NOMO-1 (cell line): ENCODE measurements around the gene MIOX.
A peak's percentile ranks its signal among the peaks of the same experiment; 100 is the strongest.

Experiments
- DNase-seq, 2 experiments: peaks; one replicate each; lab custom pipeline; 2025; ENCODE audit not compliant: unreplicated experiment in 2 of 2; lab: John Stamatoyannopoulos, UW

The MIOX gene

DNA sequence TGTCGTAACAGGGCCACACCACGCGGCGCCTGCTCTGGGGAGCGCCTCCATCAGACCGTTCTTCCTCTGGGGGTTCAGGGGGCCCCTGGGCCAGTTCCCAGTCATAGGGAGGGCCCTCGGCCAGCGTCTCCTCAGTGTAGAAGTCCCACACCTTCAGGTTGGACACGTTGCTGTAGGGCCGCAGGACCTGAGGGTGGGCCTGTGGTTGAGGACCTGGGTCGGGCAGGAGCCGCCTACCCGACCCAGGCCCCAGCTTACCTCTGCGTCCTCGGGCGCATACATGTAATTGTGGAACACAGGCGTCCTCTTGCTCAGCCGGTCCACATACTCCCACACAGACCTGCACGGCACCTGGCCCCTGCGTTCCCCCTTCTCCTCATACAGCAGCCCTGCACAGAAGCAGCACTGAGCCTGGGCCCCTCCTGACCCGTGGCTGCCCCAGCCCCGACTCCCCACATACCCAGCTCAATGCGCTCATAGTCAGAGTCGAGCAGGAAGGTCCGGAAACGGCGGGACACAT, 32.0 kb upstream of the MIOX start:
- DNase-seq = no peak

DNA sequence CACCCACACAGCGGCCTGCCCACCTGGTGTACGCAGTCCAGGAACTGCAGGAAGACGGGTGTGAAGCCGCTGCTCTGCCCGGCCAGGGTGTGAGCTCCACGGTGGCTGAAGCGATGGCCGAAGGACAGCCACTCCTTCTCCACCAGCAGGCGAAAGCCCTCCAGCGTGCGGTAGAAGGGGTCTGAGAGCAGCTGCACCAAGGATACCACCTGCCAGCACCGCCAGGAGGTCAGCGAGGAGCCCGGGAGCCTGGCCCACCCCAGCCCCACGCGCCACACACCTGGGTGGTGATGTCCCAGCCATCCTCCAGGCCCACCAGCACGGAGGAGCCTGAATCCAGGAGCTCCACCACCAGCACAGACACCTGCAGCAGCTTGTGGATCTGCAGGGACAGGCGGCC, 31.5 kb upstream of the MIOX start:
- DNase-seq = no peak

GRCh38 chr22:50456026-50456425, 30.6 kb upstream of the MIOX start:
- no peak for DNase-seq

DNA sequence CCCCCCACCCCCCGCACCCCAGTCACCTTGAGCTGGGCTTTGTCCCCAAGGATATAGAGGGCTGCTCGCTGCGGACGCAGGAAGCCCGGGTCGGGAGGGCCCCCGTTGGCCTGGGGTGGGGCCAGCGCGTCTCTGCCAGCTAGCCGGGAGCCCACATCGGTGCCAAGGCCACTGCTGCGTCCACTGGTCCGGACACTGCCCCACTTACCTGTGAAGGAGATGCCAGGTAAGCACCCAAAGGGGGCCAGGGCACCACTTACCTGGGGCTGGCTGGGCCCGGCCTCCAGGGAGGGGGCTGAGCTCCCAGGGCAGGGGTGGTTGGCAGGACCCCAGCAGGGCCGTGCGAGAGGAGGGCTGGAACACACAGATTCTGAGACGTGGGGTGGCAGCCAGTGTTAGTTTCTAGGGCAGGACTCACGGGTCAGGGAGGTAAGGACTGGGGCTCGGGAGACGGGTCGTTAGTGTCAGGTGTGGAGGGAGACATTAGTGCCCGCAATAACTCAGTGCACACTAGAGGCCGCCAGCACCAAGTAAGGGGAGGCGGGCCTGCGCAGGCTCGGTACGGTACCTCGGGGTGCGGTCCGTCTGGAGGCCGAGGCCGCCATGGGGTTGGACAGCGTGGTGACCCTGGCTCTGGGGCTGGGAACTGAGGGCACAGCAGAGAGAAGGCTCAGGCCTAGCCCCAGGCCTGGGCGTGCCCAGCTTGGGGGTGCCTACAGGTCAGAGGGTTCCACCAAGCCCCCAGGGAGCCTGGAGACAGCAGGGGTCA, 30.0 kb upstream of the MIOX start:
- no peak for DNase-seq

DNA sequence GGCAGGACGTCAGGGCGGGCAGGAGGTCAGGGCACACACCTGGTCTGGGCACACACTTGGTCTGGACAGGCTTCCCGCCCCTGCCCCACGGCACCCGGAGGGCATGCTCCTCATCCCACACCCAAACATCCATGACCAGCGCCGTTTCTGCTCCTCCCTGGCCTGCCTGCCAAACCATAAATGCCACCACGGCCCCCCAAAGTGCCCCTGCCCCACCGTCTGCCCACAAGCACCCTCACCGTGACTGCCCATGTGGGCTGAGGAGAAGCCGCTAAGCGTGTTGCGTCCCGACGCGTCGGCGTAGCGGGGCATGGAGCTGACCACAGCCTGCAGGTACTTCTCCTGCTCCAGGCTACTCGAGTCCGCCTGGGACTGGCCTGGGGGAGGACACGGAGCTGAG, 27.6 kb upstream of the MIOX start:
- DNase-seq = no peak

DNA sequence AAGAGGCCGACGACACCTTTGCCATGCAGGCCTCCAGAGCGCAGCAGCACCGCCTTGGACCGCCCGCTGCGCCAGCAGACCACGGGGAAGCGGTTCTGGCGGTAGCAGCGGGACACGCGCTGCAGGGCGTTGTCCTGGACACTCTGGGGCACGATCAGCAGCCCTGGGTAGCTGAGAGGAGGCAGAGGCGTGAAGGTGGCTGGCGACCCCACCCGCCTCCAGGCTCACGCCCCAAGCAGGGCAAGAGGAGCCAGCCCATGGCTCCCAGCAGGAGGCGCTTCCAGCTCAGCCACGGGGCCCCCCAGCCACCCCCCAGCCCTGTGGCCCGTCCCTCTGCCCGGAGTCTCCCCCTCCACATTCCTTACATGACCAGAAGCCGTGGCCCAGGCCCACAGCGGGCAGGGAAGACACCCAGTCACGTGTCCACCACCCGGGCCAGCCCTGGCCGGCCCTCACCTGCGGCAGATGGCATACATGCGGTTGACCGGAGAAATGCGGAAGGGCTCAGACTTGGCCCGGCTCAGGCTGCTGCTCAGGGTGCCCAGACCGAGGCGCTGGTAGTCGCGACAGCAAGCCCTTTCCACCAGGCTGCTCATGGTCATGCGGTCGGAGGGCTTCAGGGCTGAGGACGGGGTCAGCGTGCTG, 27.0 kb upstream of the MIOX start:
- no peak for DNase-seq

GRCh38 chr22:50460938-50461337, 25.7 kb upstream of the MIOX start:
- no peak for DNase-seq

- no peak for DNase-seq
These were observed 25.1 kb upstream of the MIOX start for GRCh38 chr22:50461536-50461935.

- DNase-seq = no peak
These were observed 24.6 kb upstream of the MIOX start for GRCh38 chr22:50461979-50462540.

DNA sequence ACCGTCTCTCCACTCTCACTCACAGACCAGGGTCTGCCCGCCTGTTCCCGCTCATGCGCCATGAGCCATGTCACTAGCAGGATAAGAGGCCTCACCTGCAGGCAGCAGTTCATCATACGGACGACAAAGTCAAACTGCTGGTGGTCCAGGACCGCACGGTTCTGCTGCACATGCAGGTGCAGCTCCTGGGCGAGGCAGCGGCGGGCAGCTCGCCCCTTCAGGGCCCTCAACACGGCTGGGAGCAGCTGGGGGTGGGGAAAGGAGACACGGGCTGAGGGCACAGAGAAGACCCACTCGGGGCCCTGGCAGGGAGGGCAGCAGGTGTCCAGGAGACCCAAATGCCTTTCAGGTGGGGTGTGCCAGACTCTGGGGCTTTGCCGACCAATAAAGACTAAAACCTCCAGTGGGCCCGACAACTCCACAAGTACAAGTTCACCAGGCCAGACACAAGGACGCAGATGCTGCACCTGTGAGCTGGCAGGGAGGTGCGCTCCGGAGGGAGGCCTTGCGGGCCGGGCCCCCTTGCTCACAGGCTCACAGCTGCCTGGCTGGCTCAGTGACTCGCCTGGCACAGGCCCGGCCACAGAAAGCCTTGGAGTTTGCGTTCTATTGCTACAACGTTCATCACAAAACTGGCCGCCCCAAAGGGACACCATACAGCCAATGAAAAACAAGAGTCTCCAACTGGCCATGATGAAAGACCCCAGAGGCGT, 23.3 kb upstream of the MIOX start:
- no peak for DNase-seq

GRCh38 chr22:50464451-50464850, 22.2 kb upstream of the MIOX start:
- DNase-seq = no peak

- DNase-seq = no peak
These were observed 21.4 kb upstream of the MIOX start for GRCh38 chr22:50465066-50465930.

DNA sequence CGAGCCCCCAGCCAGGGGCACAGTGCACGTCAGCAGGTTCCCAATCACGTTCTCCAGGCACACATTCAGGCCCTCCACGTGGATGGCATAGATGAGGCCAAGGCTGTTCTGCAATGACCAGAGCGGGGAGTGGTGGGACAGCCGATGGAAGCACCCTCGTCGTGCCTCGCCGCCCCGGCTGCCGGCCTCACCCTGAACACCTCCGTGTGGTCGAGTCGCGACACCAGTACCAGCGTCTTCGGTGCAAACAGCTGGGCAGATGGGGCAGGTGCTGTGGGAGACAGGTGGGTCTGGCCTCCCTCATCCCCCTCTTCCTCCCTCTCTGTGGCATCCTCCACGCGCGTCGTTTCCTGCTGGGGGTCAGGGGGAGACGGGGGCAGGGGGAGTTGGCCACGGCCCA, 19.3 kb upstream of the MIOX start:
- DNase-seq = no peak

- no peak for DNase-seq
These were observed 18.8 kb upstream of the MIOX start for GRCh38 chr22:50467773-50468440.

DNA sequence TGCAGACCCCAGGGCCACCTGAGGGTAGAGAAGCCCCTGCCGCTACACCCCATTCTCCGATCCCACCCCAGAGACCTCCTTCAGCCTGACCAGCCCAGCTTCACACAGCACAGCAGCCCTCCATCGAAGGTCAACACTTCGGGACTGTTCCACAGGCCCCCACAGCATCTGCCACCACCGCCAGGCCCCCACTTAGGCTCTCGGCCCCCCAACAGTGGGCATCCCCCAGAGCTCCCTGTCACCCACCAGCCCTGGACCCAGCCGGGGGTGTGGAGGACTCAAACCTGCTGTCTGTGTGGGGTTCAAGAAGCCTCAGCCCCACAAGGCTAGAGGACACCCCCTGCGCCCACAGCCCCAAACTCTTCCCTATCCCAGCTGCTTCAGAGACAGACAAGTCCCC, 18.0 kb upstream of the MIOX start:
- DNase-seq = no peak

DNA sequence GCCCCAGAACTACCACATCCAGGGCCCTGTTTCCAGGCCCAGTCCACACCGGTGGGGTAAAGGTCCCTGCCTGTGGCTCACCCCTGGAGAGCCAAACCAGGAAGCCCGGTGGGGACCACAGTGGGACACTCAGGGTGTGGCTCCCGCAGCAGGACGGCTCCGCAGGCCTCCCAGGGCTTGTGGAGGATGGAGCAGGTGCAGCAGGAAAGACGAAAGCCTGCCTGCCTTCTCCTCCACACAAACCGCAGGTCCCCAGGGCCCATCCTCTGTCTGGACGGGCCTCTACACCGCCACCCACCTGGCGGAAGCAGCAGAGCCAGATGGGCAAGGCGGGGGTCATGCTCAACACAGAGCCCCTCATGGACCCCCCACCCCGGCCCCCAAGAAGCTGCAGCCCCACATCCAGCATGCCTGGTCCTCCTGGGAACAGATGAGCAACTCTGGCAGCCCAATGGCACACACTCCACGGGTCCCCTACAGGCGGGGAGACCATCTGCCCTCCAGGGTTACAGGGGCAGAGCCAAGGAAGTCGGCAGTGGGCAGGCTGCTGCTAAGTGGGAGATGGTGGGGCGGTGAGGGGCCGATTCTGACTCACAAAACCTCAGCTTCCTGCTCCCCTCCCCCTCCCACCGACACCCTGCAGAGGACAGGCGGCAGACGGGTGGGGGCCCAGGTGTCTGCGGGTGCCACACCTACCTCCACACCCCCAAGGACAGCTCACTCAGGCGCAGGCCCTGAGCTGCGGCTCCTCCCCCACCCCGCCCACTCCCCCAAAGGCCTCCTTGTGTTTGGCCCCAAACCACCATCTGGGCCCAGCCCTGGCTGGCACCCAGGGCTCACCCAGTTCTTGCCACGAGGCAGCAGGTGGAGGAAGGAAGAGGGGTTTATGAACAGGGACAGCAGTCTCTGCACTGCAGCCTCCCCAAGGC, 17.0 kb upstream of the MIOX start:
- DNase-seq = peak; percentile 72 to 93

GRCh38 chr22:50470491-50470890, 16.2 kb upstream of the MIOX start:
- no peak for DNase-seq

DNA sequence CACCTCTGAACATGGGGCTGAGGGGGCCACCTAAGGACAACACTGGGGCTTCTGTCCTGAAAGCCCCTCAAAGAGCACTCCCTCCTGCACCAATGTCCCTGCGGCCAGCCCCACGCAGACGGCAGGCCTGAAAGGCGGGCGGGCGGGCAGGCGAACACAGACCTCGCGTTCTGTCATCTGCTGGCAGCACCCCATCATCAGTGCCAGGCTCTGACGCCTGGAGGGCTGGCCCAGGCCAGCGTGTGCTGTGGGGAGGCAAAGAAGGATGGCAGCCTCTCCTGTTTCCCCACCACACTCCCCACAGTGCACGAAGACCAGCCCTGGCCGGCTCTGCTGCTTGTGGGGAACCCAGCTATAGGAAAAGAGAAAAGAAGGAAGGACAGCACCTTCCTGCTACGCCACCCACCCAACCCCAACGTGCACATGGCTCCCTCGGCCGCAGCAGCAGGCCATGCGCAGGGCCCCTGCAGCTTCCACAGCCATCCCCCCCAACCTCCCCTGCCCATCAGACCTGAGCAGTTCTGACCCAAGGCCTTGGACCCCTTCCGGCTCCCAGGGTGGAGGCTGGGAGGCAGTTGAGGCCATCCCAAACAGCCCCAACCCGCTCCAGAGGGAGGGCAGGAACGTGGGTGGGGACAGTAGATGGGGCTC, 15.3 kb upstream of the MIOX start:
- DNase-seq = no peak
